Hepatocyte (in vitro differentiated cells): ENCODE data around the gene SLC38A1.

ENCODE experiments used
- CTCF ChIP-seq: fragments of 200-600 bp; sonication (generic); IDR thresholded peaks from 2 replicates; pipeline ENCODE4 v1.5.1; 2016; ENCODE audit warnings: antibody characterized with exemption, mild to moderate bottlenecking; ENCODE audit not compliant: poor library complexity
- EZH2 ChIP-seq: fragments of 200-600 bp; sonication (generic); IDR thresholded peaks from 2 replicates; pipeline ENCODE4 v1.6.1; 2016; ENCODE audit warnings: antibody characterized with exemption, mild to moderate bottlenecking, borderline replicate concordance

GRCh38 chr12:46224386-46224785 lies 44.5 kb downstream of the SLC38A1 start:
- no peak for TF ChIP-seq CTCF
- no peak for TF ChIP-seq EZH2
